Stimulated activated CD8-positive, alpha-beta memory T cell treated with anti-CD3 and anti-CD28 coated beads, Interleukin-7, amount 100 ng/mL, for 24 hours (primary cell): ENCODE measurements around the gene C16orf90.
A peak's percentile ranks its signal among the peaks of the same experiment; 100 is the strongest.

ENCODE experiments used
- DNase-seq: peaks from one replicate; pipeline ENCODE4 v3.0.0-alpha.2; 2020; ENCODE audit warnings: low read depth

C16orf90 gene, protein sequence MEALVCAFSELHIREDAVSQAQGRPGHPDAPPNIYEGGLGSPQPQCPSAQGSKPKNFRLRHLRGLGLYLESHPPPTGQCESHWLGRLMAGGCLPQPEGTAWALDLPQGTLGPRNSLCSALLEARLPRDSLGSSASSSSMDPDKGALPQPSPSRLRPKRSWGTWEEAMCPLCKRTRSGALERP

DNA sequence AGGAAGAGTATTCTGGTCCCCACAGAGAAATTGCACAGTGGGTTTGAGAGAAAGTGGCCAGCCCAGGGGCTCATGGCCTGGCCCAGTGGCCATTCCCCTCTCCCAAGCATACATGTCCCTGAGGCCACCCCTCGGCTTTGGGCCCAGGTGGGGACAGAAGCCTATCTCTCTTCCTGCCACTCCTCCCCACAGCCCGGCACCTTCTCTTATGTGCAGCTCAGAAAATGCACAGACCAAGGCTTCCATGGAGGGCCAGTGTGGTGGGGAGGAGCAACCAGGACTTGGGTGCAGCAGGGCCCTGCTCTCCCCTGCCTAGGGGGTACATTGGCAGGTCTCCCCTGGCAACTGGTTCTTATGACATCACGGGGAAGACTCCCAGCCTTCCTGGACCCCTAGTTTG, at the start of gene C16orf90:
Gene C16orf90 (minus strand): TSS at position 314 of the 400 bp plus-strand sequence. CDS start 68 bp downstream, at position 246.
- no peak for DNase-seq

- no peak for DNase-seq
Measured at GRCh38 chr16:3542601-3543373, 47.5 kb upstream of the C16orf90 start.

DNA sequence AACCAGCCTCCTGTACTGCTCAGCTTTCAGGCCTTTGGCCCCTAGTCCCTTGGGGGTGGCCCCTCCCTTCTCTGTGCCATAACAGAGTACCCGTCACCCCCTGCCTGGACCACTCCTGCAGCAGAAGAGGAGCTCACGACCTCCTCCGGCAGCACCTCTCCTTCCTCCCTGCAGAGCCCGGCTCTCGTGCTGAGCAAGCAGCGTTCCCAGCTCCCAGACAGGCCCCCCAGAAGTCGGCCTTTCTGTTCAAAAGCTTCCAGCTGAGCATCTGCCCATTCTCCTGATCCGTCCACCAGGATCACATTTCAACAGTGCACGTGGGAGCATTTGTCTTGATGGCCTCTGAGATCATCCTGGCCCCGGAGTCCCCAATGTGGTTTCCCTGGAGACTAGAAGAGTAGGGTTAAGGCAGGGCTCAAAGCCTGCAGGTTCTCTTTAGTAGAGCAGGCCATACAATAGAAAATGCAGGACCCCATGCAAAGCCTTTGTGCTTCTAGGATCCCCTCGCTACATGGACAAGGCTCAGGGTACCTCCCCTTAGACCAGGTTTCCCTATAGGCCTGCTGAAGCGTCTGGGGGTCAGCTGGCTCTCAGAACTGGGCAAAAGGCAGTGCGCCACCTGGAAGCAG, 46.4 kb upstream of the C16orf90 start:
- no peak for DNase-seq

DNA sequence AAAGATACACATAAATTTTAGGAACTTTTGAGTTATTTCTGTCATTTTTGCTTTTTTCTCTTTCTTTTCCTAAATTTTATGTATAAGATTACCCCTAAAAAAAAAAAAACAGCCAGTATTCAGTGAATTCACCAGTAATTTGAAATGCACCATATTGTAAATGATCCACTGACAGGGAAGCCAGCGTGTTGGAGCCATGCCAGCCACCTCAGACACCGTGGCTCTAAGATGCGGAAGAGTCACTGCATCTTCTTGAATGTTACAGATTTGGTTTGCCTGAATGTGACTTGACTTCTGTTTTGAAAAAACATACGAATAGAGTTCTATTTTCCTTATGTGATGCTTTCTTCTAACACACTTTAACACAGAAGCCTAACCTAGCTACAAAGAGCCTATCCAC, 42.9 kb upstream of the C16orf90 start:
- no peak for DNase-seq

DNA sequence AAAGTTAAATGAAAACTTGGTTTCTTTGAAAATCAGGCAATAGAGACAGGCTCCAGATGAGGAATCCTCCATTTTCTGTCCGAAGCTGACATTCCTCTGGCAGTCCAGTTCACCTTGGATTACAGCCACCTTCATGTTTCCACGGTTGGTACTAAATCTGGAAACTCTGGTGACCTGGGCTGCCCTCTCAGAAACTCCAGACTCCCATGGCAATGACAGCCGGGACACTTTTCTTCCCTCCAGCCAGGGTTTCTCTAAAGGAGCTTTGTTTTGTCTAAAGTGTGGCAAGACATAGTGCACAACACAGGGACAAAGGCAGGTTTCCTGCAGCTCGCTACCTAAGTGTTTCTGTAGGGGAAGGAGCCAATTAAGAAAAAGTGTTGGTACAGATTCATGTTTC, 41.6 kb upstream of the C16orf90 start:
- no peak for DNase-seq

DNA sequence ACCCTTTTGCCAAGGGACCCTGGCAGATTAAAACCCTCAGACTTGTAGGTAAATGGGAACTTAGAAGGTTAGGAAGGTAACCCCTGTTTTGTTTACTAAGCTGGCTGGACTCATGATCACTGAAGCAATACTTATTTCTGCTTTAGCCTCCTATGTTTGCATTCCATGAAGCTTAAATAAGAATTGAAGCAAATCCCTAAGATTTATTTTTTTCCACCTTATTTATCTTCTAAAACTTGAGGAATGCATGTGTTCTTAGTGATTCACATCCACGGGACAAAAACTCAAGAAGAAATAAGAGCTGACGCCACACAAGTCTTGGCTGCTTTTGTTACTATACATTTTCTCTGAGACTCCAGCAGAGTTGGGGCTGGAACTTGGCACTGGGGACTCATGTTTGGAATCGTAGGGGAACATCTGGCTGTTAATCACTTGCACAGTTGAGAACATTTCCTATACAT, 41.0 kb upstream of the C16orf90 start:
- no peak for DNase-seq

GRCh38 chr16:3534126-3534525, 38.8 kb upstream of the C16orf90 start:
- no peak for DNase-seq

DNA sequence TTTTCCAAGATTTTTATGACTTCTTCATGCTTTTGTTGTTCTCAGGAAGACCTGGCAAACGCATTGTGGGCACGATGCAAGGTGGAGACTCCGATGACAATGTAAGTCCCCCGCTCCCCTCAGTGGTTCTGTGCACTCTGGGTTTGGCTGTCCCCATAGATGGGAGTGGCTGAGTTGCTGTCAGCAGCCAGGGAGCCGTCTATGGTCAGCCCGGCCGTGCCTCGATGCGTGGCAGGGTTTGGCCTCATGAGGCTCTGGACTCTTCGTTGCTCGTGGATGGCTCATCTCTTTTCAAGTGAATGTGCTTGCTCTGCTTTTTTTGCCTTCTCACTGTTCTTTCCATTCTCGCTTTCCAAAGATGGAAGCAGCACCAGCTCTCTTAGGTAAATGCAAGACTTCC, 37.5 kb upstream of the C16orf90 start:
- no peak for DNase-seq

DNA sequence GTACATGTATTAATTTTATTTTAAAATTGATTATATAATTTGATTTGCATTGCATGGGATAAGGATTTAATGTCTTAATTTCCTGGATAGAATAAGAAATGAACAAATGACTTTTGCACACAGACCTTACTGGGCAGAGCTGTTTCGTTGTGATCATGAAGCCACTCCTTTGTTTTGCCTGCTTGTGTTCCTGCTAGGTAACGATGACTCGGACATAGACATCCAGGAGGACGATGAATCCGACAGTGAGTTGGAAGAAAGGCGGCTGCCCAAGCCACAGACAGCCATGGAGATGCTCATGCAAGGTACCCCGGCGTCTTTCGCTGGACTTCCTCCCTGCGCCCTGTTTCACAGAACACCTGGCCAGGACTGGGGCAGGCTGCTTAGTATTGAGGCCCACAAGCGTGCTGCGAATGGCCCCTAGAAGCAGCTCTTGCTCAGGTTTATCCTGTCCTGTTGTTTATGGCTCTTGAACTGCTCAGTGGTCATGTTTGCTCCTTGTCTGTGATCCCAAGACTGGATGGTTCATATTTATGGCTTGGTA, 35.2 kb upstream of the C16orf90 start:
- DNase-seq, result no peak

- no peak for DNase-seq
Measured at GRCh38 chr16:3529175-3529574, 33.9 kb upstream of the C16orf90 start.

DNA sequence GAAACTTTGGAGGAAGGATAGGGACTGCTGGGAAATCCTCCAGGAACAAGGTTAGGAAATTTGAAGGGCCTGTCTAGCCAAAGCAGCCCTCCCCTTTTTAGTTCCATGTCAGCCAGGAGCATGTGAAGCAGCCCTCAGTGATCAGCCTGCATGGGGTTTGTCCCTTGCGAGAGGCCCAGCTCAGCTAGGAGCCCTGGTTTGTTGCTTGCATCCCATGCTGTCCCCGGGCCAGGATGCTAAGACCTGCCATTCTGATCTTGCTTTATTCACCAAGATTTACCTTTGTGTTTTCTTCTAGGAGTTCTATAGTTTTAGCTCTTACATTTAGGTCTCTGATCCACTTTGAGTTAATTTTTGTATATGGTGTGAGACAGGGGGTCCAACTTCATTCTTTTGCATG, 33.1 kb upstream of the C16orf90 start:
- no peak for DNase-seq

GRCh38 chr16:3527216-3527829, 32.0 kb upstream of the C16orf90 start:
- DNase-seq, result peak; percentile 27

DNA sequence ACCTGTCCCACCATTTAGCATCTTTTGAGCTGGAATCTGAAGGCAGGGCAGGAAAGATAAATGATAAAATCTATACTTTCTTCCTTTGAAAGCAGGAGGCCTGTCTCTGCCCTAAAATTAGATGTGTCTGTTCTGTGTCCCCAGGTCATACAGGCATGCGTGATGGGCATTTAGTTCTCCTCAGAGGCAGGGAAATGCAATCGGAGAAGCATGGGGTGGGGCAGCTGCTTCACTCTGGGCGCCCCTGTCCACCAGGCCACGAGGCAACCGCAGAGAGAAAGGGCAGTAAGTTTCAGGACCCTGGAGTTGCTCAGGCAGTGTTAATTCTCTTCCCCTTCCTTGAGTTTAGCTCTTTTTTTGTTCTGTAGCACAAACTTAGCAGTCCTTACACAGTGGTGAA, 30.7 kb upstream of the C16orf90 start:
- no peak for DNase-seq

- DNase-seq, result no peak
Measured at GRCh38 chr16:3523281-3523680, 28.0 kb upstream of the C16orf90 start.

- no peak for DNase-seq
Measured at GRCh38 chr16:3520841-3521240, 25.6 kb upstream of the C16orf90 start.

GRCh38 chr16:3520413-3520812, 25.1 kb upstream of the C16orf90 start:
- no peak for DNase-seq

DNA sequence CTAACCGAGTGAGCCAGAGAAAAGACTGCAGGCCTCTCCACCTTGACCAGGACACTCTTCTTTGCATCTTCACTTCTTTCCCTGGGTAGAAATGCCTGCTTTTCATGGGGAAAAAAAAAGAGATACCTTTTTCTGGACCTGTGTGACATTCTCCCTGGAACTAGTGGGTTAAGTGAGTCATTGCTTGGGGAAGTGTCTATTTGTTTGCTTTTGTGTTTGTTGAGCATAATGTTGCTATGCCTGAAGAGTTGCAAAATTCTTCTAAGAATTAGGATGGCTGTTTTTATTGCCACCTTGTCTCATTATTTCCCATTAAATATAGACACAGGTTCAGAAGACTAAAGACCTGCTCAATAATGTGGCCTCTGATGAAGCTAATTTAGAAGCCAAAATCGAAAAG, 24.3 kb upstream of the C16orf90 start:
- DNase-seq, result no peak

- no peak for DNase-seq
Measured at GRCh38 chr16:3518986-3519348, 23.7 kb upstream of the C16orf90 start.

- no peak for DNase-seq
Measured at GRCh38 chr16:3518292-3518985, 23.1 kb upstream of the C16orf90 start.

DNA sequence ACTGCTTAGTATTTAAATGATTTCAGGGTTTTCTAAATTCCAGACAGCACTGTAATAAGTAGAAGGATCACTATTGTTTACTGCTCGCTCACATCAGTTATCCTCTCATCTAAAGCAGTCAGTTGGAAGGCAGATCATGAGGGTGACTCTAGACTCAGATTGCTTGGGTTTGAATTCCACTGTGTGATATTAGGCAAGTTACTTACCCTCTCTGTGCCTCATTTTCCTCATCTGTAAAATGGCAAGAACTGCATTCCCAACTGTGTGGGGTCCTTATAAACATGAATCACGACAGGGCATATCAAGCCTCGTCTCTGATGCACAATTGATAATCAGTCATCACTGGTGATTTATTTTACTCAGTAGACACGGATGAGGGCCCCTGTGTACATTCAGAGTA, 20.6 kb upstream of the C16orf90 start:
- DNase-seq, result no peak

GRCh38 chr16:3514621-3515020, 19.3 kb upstream of the C16orf90 start:
- no peak for DNase-seq
